ENCODE measurements around the gene CDH4.

GRCh38 chr20:61640131-61640870 is 388.2 kb downstream of the CDH4 start:
- TF ChIP-seq ELK4 (CRISPR knock-in tag; IDR thresholded peaks at IDR 0.05; ENCODE audit: borderline replicate concordance) (no peak), ZFP36 (IDR thresholded peaks at IDR 0.05; ENCODE audit: borderline replicate concordance, low read depth, low read length, partially characterized antibody) (no peak), CTCF (CRISPR knock-in tag; IDR thresholded peaks at IDR 0.05) (no peak), EZH2 (conservative IDR thresholded peaks at IDR 0.05; ENCODE audit: low read depth, low read length) (no peak), MXI1 (IDR thresholded peaks at IDR 0.05; ENCODE audit: borderline replicate concordance, low read depth, low read length) (no peak), PHF21A (CRISPR knock-in tag; IDR thresholded peaks at IDR 0.05) (no peak), ZNF7 (CRISPR knock-in tag; IDR thresholded peaks at IDR 0.05) (no peak), THAP9 (CRISPR knock-in tag; IDR thresholded peaks at IDR 0.05; ENCODE audit: borderline replicate concordance) (no peak), ZNF329 (CRISPR knock-in tag; IDR thresholded peaks at IDR 0.05; ENCODE audit: low read depth) (no peak), ZNF672 (CRISPR knock-in tag; IDR thresholded peaks at IDR 0.05) (no peak), PRDM15 (CRISPR knock-in tag; IDR thresholded peaks at IDR 0.05) (no peak)

All from HepG2 (cell line).